Activated T-cell treated with anti-CD3 and anti-CD28 coated beads, Interleukin-2, amount 50 U/mL, for 48 hours (primary cell): ENCODE data around the gene MPHOSPH8.
A peak's percentile ranks its signal among the peaks of the same experiment; 100 is the strongest.

Source experiments
- DNase-seq, 2 experiments: peaks; one replicate each; pipeline ENCODE4 v3.0.0-alpha.2; 2020

MPHOSPH8 gene

GRCh38 chr13:19633479-19634255, at the start of gene MPHOSPH8:
MPHOSPH8 (plus strand) TSS chr13:19633659; CDS start chr13:19633749, 90 bp downstream.
- DNase-seq, result peak; percentile 93 to 96

GRCh38 chr13:19586904-19587634, 46.4 kb upstream of the MPHOSPH8 start:
- DNase-seq, result peak; percentile 80 to 85

DNA sequence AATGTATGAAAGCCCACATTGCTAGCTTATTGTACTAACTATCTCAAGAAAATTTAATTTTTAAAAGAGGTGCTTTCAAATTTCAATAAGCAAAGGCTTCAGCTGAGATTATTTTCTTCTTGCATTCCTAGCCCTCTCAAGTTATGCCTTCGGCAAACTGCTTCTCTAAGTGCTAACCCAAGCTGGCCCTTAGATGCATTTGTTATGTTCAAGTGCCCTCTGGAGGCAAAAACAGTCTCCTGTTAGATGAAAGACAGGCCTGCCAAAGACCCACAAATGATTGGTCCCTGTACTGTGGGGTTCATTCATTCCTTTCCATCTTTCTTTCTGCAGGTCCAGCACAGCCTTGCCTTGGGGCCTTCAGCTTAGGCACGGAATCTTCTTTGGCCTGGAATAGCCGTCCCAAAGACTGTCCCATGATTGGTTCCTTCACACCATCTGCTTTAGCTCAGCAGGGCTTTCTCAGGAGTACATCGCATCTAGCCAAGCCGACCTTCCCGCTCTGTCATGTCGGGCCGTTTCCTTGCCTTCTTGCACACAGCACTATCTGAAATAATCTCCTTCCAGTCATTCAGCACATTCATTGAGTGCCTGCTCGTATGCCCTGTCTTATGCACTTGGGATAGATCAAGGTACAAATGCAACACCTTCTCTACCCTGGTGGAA, 45.7 kb upstream of the MPHOSPH8 start:
- peak; percentile 19 to 28 for DNase-seq

DNA sequence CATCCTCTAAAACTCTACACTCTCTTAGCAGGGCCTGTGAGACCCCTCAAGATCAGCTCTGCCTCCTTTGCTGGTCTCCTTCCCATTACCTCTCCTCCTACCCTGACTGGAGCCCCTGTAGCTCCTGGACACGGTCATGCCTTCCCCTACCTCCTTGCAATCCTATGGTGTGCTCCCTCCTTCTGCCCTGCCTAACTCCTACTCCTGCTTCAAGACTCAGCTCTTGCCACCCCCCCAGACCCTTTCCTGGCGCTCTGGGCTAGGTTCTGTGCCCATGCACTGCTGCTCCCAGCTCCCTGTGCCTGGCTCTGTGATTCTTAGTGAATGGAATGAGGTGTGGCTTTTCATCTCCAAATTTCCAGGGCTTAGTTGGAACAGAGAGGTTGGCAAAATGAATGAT, 44.1 kb upstream of the MPHOSPH8 start:
- DNase-seq, result no peak

GRCh38 chr13:19590423-19590822, 43.0 kb upstream of the MPHOSPH8 start:
- DNase-seq, result no peak

- DNase-seq, result no peak
Observed at GRCh38 chr13:19591864-19592263, 41.6 kb upstream of the MPHOSPH8 start.

GRCh38 chr13:19592657-19593180, 40.7 kb upstream of the MPHOSPH8 start:
- DNase-seq, result no peak

GRCh38 chr13:19596086-19596485, 37.4 kb upstream of the MPHOSPH8 start:
- DNase-seq, result no peak

DNA sequence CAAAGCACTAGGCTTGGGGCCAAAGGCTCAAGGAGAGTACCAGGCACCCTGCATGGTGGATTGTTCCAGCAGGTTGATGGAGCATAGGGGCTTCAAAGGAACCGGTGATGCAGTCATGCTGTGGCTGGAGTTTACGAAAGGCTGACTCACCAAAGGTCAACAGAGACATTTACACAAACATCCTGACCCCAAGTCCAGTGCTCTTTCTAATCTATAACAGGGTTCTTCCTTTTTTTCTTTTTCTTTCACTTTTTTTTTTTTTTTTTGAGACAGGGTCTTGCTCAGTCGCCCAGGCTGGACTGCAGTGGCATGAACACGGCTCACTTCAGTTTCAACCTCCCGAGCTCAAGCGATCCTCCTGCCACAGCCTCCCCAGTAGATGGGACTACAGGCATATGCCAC, 36.5 kb upstream of the MPHOSPH8 start:
- no peak for DNase-seq

- DNase-seq, result no peak
Observed at GRCh38 chr13:19597523-19597922, 35.9 kb upstream of the MPHOSPH8 start.

- DNase-seq, result peak; percentile 52 to 70
Observed at GRCh38 chr13:19601749-19602725, 31.4 kb upstream of the MPHOSPH8 start.

DNA sequence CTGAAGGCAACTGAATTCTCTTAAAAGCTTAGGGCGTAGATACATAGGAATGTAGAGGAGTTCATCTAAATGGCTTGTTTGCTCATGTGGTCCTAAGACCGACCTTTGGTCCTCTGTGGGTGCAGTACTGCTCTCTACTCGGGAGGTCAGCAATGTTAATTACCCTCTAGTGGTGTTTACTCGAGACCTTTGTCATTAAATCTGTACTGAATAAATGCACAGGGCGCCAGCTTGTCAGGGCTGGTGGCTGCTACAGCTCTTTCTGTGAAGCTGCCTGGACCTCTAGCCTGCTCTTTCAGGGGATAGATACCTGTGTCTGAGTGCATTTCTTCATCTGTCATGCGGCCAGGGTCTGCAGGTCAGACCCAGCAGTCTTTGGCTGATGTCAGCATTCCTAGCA, 29.2 kb upstream of the MPHOSPH8 start:
- DNase-seq, result no peak

GRCh38 chr13:19605161-19605955, 28.1 kb upstream of the MPHOSPH8 start:
- no peak for DNase-seq

DNA sequence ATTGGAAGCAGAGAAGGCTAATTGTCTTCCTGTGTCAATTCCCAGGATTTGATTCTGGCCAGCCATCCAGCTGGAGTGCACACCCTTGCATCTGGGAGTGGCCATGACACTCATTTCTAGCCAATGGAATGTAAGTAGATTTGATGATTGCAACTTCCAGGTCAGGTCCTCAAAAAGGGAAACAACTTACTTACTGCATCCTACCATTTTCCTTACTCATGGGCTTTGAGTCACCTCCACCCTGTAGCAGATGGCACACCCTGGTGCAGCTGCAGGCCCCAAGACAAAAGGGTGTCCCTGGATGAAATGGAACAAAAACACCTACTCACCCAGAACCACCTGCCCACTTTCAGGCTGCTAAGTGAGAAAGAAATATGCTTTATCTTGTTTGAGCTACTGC, 27.3 kb upstream of the MPHOSPH8 start:
- no peak for DNase-seq

GRCh38 chr13:19606737-19607136, 26.7 kb upstream of the MPHOSPH8 start:
- DNase-seq, result no peak

DNA sequence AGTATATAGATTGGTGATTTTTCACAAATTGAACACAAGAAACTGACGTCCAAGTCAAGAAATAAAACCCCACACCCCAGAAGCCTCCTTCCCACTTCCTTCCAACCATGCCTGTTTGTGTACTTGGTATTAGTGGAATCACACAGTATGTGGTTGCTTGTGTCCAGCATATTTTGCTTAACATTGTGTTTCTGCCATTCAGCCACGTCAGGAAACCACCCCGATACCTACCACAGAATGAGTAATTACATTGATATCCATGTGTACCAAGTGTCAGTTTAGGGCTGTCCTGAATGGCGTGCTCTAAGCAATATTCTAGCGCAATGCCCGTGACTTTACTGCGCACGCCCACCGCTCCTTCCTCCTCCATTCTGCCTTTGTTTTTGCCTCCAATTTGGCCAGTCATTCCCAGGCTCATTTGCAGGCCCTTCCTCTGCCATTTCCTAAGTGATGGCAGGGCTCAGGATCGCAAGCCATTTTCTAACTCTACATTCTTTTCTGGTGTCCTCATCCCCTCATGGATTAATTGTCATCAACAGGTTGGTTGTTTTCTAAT, 25.9 kb upstream of the MPHOSPH8 start:
- no peak for DNase-seq

GRCh38 chr13:19618977-19619376, 14.5 kb upstream of the MPHOSPH8 start:
- no peak for DNase-seq

- DNase-seq, result no peak
Observed at GRCh38 chr13:19622193-19622592, 11.3 kb upstream of the MPHOSPH8 start.

- no peak for DNase-seq
Observed at GRCh38 chr13:19624265-19624664, 9.2 kb upstream of the MPHOSPH8 start.

- no peak for DNase-seq
Observed at GRCh38 chr13:19632915-19633478, 462 bp upstream of the MPHOSPH8 start.
